C4-2B (cell line): Measurements from ENCODE around the gene CST9.
"Not testable (repeated sequence)": the region's sequence is repeated elsewhere in the genome, so short reads cannot be mapped to it uniquely, and the experiment has no call there.

Experiments
- H3K27ac ChIP-seq: fragments of 450-650 bp; 2 replicates; pipeline ENCODE4 v1.5.1; 2017
- CTCF ChIP-seq: fragments of 450-650 bp; conservative IDR thresholded peaks from 2 replicates; pipeline ENCODE4 v1.5.1; 2017; ENCODE audit warnings: mild to moderate bottlenecking
- ZFX ChIP-seq: fragments of 450-650 bp; IDR thresholded peaks from 2 replicates; pipeline ENCODE4 v1.6.1; 2017

The CST9 gene

GRCh38 chr20:23583526-23583925 lies 22.2 kb downstream of the CST9 start:
- no peak for TF ChIP-seq CTCF
- no peak for TF ChIP-seq ZFX
- H3K27ac ChIP-seq, result no peak overlapping the region

DNA sequence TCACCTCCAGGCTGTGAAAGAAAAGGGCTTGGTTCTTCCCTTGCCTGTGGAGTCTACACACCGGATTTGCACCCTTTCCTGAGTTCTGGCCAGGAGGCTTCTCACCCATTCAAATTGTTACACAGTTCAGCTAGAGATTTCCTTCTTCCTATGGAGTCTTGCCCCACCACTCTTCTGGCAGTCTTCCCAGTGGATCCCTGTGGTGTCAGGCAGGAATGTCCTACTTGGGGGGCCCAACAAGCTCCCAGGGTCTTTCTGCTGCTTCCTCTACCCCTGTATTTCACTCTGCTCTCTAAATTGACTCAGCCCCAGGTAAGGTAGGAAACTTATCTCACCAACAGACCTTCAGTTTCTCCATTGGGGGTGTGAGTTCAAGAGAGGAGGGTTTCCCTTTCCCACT lies 23.4 kb downstream of the CST9 start:
- TF ChIP-seq ZFX (no peak), CTCF (no peak)
- H3K27ac ChIP-seq, result no peak overlapping the region

- H3K27ac ChIP-seq, result not testable (repeated sequence)
Measured at GRCh38 chr20:23581833-23582232, 23.9 kb downstream of the CST9 start.

GRCh38 chr20:23574977-23575376 lies 30.7 kb downstream of the CST9 start:
- no peak overlapping the region for H3K27ac ChIP-seq
- TF ChIP-seq ZFX (no peak), CTCF (no peak)

DNA sequence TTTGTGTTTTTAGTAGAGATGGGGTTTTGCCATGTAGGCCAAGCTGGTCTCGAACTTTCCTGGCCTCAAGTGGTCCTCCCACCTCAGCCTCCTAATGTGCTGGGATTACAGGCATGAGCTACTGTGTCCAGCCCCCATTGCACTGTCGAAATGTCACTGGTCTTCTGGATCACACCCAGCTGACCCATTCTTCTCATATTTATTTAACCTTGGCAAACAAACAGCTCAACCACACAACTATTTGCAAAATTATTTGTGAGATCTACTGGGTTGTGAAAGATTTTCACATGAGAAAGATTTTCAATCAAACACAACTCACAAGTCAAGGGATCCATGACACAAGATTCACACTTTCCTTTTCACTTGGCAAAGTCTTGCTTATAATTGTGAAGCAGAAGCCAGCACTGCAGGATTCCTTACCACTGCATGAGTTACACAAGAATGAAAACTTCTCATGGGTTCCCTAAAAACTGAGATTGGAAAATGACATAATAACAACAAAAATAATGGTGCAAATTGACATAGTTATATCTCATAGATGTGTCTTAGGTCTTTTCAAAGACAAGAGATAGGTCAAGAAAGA lies 35.4 kb downstream of the CST9 start:
- no peak overlapping the region for H3K27ac ChIP-seq
- TF ChIP-seq ZFX, result no peak
- TF ChIP-seq CTCF, result no peak

DNA sequence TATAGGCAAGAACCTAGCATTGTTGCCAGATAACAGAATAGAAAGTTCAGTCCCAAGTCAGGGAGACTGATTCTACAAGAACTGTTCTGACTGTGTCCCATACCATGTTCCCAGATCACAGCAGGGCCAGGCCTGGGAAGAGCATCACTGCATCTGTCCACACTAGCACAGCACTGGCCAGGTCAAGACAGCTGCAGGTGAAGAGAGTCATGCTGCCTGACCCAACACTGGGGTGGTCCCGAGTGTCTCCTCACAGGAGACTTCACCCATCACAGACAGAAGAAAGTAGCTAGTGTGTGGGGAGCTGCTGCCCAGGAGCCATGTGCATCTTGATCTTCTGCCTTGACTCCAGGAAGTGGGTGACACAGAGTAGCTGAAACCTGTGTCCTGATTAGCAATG lies 36.1 kb downstream of the CST9 start:
- TF ChIP-seq ZFX, result no peak
- no peak for TF ChIP-seq CTCF
- no peak overlapping the region for H3K27ac ChIP-seq

DNA sequence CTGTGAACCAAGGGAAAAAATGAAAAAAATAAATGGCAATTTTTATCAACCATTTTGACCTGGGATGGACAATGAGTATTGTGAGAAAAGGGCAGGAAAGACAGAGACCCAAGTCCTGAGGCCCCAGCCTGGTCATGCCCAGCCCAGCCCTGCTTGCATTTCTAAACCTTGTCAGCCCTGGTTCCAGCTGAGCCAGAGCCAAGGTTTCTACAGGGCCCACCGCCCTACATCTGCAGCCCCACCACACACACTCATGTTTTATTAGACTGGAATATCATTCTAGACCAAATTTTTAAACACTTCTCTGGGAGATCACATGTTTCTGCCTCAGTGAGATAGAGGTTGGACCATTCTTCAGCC lies 36.8 kb downstream of the CST9 start:
- H3K27ac ChIP-seq, result no peak overlapping the region
- TF ChIP-seq ZFX, result no peak
- TF ChIP-seq CTCF, result no peak

- TF ChIP-seq ZFX, result no peak
- no peak for TF ChIP-seq CTCF
- no peak within 1 kb of the TSS for H3K27ac ChIP-seq
Measured at GRCh38 chr20:23568320-23568970, 37.3 kb downstream of the CST9 start, which contains the start of gene CST9L. CST9L (minus strand) TSS chr20:23568484; CDS start chr20:23568450, 34 bp downstream.
